Left hindlimb (tissue), 1 donor: ENCODE results near the gene COL4A1.
A peak's percentile ranks its signal among the peaks of the same experiment; 100 is the strongest.

Experiments used
- DNase-seq: peaks from one replicate; pipeline ENCODE4 v3.0.0-alpha.2; 2018

COL4A1 gene

DNA sequence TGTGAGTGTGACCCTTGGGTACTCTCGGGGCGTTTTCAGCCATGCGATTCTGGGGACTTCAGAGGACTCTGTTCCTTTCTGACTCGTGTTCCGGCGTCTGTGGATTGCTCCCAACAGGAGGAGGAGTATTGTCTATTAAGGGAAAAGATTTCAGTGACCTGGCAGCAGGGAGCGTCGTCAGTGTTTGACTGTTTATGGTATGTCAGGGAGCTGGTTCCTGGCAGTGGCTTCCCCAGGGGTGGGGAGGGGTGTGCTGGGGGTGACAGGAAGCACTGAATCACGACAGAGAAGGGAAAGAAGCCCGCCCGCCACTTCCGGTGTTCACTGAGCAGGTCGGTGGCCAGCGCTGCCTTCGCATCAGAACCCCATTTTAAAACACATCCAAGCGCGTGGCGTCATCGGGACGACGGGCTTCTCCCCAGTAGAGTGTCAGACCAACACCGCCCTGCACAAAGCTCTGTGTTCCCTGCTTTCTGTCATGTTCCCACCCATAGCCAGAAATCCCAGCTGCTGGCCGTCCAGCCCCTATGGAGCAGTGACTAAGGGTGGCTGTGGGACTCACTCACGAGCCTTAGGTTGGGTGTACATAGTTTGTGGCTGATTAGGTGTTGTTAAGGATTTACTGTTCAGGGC lies 34.0 kb upstream of the COL4A1 start:
- peak; percentile 78 for DNase-seq

DNA sequence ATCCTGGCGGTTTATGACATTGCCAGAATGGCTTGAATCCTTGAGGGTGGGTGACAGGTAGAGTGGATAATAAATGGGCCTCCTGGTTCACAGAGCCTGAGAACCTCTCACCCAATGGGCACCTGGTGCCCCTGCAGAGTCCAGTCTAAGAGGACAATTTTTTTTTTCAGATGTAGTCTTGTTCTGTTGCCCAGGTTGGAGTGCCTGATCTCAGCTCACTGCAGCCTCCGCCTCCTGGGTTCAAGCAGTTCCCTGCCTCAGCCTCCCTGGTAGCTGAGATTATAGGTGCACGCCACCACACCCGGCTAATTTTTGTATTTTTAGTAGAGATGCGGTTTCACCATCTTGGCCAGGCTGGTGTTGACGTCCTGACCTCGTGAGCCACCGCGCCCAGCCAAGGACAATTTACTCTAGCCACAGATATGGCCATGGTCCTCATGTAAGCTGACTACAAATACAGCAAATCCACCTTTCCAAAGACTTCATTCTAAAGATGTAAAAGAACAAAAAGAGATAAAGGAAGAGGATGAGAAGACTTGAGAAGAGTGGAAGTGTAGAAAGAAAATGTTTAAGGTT lies 33.1 kb upstream of the COL4A1 start:
- DNase-seq: peak; percentile 6

DNA sequence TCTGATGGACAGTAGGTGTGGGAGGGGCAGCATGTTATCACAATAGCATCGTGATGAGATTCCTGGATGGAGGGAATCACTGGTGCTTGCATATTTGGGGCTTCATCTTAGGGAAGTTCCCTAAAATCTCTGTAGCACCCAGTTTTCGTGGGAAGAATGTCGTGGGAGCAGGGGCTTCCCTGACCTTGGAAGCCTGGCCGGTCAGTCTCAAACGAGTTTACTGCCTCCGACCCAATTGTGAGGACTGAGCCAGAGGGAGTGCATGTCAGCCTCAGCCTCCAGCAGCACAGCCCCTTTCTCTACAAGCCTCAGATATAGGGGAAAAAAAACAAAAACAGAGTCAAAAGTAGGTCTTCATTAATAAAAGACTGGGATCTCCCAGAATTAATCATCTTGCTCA lies 32.3 kb upstream of the COL4A1 start:
- peak; percentile 21 for DNase-seq

DNA sequence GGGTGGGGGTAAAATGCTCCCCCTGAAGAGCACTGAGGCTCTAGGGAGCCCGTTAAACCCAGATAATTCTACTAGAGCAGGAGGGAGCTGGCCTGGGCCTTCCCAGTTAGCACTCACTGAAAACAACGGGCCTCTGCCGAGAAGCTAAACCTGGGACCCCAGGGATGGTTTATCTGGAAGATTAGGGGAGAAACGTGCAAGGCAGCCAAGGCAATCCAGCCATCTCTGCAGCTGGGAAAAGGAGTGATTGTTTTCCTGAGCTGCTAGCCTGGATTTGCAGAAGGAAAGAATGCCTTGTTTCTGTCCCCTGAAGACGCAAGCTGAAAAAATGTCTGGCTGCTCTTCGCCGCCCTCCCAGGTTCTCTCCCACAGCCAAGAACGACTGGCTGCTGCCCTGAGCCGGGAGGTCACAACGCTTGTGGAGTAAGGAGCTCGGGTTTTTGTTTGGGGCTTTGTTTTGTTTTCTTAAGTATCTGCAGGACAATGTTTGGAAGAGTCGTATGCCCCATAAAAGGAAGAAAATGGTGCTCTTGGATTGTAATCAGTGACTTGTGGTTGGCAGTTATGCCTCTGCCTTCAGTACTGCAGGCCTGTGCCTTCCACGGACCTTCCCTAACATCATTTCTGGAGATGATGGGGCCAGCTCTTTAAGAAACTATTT lies 31.6 kb upstream of the COL4A1 start:
- peak; percentile 86 for DNase-seq

DNA sequence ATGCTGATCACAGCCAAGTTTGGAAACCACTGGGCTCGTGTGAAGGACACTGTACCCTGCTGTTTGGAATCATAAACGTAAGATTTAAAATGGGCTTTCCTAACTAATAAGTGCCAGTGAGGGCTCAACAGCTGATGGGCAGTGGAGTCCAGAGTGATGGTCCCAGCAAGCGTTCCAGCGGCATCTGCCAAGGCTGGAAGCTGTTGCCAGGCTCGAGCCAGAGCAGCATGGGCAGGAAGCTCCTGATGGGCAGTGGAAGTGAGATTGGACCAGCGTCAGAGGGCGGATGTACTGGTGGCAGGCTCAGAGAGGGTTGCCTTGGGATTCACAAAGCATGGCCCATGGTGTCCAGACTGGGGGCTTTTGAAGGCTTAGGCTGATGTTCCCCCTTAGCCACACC lies 30.3 kb upstream of the COL4A1 start:
- DNase-seq: peak; percentile 30

DNA sequence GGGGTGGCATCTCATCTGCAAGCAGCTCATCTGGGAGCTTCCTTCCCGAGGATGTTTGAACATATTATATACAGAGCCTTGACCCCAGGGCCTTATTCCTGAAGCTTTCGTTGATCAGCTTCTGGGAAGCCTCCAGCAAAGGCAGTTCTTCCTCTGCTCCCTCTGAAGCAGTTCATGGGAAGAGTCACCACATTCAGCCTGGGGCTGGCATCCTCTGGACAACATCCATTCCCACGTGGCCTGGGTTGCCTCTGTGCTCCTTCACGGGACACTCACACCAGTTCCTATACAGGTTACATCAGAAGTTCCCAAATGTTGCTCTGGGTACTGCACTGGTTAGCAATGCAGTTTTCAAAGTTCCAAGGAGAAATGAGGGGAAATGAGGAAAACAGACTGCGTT lies 29.7 kb upstream of the COL4A1 start:
- DNase-seq: peak; percentile 19

DNA sequence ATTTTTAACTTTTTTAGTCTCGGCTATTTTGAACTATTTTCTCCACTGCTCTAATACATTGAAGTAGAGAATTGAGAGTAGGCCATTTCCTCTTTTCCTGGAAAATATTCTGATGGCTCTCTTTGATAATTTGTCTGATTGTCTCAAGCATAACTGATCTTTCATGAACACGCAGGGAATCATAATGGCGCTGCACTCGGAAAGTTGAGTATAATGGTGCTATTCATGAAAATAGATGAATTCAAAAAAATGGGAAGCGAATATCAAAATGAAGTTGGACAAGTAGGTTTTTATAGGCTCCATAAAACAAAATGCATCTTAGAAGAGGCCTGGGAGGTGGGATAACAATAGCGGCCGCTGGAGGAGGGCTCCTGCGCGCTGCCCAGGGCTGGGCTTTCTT lies 29.2 kb upstream of the COL4A1 start:
- peak; percentile 10 for DNase-seq

DNA sequence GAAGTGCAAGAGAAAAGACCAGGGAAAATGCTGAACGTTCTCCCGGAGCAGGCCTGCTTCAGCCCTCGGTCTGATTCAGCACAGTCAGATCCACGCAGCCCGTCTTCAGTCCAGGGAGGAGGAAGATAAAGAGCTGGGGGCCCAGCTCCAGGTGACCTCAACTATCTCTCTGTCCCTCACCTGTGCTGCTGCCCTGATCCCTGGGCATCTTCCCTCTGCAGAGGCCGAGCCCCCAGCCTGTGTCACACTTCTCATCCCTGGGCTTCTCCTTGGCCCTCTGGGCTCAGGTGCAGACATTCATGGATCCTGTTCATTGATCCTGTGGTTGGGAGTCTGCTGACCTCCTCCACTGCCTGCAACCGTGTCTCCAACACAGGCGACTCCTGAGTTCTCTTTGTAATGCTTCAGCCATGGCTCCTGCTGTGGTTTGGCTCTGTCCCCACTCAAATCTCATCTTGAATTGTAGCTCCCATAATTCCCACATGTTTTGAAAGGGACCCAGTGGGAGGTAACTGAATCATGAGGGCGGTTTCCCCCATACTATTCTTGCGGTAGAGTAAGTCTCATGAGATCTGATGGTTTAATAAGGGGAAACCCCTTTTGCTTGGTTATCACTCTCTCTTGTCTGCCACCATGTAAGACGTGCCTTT lies 28.0 kb upstream of the COL4A1 start:
- DNase-seq: no peak

DNA sequence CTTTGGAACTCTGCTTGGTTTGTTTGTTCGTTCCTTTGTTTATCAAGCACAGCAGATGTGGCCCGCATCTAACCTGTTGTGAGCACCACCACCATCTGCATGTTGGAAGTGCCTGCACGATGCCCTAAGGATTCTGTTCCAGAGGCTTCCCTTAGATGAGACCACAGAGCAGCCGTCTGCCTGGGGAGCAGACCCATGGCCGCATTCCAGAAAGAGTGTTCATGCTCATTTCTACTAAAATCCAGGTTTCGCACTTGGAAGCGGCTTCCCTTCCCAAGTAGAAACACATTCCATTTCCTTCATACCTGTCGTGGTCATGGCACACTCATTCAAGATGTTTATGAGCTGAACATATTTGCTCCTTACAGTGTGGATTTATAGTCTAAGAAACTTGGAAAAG lies 27.3 kb upstream of the COL4A1 start:
- no peak for DNase-seq

DNA sequence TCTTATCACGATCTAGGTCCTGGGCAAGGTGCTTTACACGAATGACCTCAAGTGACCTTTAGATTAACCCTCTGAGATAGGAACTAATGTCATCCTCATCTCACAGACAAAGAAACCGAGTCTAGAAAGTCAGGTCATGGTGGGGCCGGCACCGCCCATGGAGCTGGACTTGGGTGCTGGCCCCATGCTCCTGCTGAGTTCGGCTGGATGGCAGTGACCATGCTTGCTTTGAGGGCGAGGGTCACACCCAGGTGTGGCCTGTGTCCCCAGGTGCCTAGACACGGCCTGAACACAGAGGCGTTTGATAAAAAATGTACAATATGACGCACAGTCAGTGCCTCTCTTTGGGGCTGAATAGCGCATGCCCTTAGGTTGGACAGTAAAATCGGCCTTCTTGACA lies 26.9 kb upstream of the COL4A1 start:
- no peak for DNase-seq

DNA sequence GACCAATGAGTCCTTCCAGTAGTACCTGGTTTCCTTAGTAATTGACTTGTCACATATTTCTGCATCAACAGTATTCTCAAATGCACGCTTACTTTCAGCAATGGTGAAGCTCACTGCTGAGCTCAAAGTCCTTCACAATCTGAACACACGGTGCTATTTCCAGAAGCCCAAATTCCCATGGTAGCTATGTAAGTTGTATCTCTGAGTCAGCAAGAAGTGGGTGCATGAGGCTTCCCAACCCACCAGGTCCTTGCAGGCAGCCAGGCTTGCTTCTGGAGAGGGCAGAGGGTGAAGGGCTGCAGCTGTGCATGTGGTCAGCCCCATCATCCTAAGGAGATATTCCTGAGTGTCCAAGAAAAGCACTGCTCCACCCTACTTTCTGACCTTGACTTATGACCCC lies 25.8 kb upstream of the COL4A1 start:
- DNase-seq: peak; percentile 9

DNA sequence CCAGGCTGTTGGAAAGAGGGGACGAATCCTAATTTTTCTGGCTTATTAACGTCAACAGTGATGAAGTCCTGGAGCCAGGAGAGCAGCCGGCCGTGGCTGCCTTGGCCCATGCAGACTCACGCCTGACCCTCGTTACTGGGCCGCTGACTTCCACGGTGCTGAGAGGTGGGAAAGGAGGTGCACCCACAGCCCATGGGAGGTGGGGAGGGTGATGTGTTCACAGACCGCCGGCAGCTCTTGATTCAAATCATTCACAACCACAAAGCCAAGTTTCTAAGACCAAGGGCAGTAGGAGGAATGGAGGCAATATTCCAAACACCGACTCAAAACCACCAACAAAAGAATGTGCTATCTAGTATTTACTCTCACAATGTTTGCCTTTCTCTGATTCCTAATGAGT lies 24.4 kb upstream of the COL4A1 start:
- DNase-seq: peak; percentile 7

DNA sequence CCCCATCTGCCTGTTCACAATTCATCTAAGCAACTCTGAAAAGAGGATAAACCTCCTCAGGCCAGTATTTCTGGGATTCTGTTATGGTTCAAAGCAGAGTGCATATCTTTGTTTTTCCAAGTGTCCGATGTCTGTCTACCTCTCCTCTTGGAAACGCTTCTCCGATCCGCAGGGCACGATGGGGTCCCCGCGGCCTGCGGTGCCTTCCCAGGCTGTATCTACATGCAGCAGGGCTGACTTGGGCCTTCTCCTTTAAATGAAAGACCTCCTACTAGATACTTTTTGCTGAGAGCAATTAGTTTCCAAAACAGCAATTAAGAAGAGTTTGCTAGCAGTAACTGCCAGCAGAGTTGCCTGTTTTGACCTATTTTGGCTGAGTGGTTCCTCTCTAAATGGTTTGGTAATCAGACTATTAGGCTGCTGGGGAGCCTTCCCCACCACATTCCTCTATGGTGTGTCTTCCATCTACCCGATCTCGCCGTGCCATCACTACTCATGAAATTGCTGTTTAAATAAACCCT lies 23.6 kb upstream of the COL4A1 start:
- DNase-seq: peak; percentile 20

DNA sequence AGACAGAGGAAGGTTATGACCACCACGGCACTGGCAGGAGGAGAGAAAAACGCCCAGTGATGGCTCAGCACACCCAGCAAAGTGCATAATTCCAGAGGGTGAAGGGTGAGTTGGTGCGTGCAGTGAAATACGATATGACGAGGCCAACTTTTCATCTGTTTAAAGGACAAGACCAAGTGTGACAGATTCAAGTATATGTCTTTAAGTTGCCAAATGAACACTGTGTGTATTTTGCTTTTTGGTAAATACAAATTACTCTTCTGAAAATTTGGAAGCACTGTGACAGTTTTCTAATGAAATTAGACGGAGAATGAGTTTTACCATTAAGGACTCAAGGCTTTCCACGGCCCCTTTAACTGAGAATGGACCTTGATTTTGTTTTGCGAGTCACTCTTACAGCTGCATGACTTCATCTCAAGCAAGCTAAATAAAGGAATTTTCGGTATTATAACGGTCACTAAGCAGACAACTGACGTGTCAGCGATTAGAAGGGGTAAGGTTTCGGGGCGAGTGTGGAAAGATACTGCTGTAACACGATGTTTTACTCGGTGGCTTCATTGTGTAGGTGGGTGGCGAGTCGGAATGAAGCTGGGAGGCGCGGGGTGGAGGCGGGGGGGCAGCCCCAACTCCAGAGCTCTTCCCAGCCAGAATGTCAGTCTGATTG lies 23.0 kb upstream of the COL4A1 start:
- DNase-seq: peak; percentile 5

DNA sequence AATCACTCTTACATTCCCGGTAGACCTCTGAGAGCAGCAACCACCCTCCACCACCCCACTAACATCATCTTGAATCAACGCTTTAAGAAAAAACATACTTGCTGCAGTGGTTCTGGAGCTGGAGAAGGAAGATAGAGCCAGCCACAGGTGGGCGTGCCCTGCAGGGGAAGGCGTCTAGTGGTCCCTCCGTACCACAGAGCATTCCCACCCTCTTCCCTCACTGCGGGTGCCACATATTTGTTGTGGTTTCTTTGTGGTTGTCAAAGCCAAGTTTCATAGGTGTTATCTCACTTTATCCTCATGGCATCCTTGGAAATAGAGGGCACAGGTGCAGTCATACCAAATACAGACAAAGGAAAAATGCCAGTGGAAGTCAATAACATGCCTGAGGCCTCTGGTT lies 22.3 kb upstream of the COL4A1 start:
- no peak for DNase-seq

DNA sequence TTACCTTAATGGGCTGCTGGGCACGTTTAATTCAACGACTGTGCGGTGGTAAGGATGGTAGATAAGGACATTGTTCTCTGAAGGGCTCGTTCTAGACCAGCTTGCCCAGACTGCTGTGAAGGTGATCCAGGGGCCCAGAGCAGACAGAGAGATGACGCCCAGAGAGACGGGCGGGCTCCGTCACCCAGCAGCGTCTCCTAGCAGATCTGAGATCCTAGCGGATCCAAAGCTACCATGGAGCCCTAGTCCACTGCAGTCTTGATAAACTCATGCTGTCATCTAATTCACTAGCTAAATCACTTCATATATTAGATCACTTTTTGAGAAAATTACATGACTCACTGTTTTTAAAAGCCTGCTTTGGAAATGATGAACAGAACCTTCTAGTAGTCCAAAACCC lies 21.6 kb upstream of the COL4A1 start:
- no peak for DNase-seq

DNA sequence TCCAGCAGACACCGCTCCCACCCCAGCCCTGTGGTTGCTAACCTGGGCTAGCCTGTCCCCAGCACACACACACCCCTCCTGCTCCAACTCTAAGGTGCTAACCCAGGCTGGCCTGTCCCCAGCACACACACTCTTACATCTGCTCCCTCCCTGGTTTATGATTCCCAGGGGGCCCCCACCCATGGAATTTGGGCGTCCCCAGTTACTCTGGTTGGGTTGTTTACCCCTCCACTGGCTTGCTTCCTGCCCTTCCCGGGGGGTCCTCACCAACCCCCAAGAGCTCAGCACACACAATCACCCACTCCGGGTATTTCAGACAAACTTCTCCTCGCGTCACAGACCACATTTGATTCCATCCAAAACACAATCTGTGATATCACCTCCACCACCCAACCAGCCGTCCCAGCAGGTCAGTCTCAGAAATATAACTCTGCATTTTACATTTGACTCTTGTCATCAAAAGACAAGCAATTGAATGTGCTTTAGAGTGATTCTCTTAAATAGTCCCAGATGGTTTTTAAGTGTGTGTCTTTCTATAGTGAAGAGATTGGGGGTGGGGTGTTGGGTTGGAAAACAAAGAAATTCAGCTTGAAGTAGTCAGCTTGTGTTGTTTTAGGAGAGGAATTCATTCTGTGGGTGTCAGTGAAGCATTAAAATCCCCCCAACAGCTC lies 20.2 kb upstream of the COL4A1 start:
- no peak for DNase-seq

DNA sequence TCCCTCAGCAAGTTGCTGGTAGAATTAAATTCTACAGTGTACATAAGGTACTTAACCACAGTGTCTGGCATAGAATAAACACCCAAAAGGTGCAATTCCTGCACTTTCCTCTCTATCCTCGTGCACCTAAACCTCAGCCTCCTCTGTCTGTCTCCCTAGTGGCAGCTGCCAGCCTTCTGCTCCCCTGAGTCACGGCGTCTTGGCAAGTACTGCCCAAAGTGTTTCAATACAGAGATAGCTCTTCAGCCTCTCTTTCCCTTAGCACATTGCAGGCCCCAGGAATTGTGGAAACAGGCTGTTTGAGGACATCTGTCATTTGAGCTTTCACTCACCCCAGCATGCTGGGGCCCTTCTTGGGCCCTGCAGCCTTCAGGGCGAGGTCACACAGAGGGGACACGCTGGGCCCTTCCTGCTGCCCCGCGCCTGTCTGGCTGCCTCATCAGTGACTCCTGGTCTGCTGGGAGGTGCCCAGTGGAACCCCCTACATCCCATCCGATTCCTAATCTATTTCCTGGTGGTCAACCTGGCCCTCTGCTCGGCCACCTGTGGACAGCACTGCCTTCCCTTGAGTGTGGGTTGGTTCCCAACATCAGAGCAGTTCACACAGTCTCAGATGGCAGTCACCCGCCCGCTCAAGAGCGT lies 19.4 kb upstream of the COL4A1 start:
- DNase-seq: no peak

DNA sequence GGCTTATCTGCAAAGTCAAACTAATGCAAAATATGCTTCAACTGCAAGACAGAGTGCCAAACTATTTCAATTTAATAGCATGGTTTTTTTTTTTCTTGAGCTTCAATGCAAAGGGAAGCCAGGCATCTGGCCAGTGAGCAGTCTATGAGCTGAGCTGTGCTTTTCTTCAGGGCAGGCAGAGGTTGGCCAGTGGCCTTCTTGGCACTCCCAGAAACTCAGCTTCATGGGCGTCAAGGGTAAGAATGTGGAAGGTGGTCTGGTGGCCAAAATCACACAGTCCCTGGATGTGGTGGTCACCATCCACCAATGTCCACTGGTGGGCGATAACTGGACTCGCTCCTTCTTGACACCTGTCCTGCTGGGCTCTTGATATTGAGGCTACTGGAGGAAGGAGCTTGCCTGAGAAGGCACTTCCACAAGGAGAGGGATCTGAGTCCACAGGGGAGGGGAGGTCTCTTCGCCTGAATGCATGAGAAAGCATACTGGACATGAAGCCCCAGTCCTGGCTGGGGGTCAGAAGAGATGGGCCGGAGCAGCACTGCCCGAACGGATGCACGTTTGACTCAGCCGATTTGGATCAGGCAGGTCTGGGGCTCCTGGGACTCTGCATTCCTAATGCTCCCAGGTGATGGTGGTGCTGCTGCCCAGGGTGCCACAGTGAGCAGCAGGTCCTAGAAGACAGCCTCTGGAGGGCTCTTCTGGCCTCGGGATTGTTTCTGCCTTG lies 17.2 kb upstream of the COL4A1 start:
- peak; percentile 53 for DNase-seq

DNA sequence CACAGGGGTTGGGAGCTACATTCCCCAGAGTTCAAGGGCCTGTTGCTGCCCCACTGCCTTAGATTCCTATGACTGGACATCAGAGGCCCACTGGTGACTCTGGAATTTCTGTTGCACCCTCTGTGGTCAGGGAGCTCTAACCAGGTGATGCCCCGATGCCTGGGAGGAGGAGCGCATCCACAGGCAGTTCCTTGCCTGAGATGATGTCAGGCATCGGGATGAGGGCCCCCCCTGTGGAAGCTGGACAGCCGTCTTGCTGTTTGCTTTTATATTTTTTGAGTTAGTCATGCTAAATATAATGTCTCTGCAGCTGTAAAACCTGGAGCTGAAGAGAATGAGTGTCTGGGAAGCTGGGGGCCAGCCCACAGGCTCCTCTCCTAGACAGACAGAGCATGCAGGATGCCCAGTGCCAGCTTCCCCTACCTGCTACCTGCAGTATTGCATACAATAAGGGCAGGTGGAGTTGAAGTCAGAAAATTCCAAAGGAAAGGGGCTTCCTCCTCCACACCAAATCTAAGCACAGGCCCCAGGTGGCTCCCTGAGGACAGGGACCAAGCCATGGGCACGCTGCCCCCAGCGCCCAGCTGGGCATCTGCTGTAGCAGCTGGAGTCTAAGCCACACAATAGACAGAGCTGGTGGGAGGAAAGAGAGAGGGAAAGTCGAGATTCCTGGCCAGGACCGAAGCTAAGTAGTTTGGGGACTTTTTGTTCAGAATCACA lies 16.4 kb upstream of the COL4A1 start:
- peak; percentile 62 for DNase-seq

DNA sequence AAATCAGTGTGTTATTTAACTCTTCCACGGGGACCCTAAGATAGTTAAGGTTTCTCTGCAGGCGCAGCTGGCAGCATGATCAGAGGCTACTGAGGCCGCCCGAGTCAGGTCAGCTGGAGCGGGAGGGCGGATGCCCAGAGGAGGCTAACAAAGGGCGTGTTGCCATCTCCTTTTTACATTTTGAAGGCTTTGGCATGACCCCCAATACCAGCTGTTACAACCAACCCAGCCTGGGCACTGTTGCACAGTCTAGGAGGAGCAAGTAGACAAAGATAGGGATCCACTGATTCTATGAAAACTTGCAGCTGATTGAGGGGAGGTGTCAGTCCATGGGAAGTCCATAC lies 15.8 kb upstream of the COL4A1 start:
- DNase-seq: no peak
